HG02623 (cell line): ENCODE measurements around the gene QSER1.
"Not testable (repeated sequence)": the region's sequence is repeated elsewhere in the genome, so short reads cannot be mapped to it uniquely, and the experiment has no call there.

Experiments used
- ATAC-seq: cut with Tn5 transposase; IDR thresholded peaks from one replicate; pipeline ENCODE4 v1.9.1; 2021; ENCODE audit warnings: moderate library complexity; ENCODE audit not compliant: unreplicated experiment

QSER1 gene

GRCh38 chr11:32892355-32893092 is at the start of gene QSER1:
Gene QSER1, plus strand, starts transcription at chr11:32892811. Its CDS starts 315 bp downstream, at chr11:32893126.
- ATAC-seq: peak; percentile 65

GRCh38 chr11:32843544-32843943 is 49.1 kb upstream of the QSER1 start:
- no peak for ATAC-seq

GRCh38 chr11:32847511-32847910 is 45.1 kb upstream of the QSER1 start:
- ATAC-seq: no peak

GRCh38 chr11:32849761-32850160 is 42.9 kb upstream of the QSER1 start:
- no peak for ATAC-seq

- ATAC-seq: no peak
Measured at GRCh38 chr11:32851251-32851650, 41.4 kb upstream of the QSER1 start.

GRCh38 chr11:32852207-32852606 is 40.4 kb upstream of the QSER1 start:
- no peak for ATAC-seq

GRCh38 chr11:32855601-32856000 is 37.0 kb upstream of the QSER1 start:
- ATAC-seq: no peak

- ATAC-seq: no peak
Measured at GRCh38 chr11:32858731-32859130, 33.9 kb upstream of the QSER1 start.

GRCh38 chr11:32861850-32862577 is 30.6 kb upstream of the QSER1 start:
- ATAC-seq: no peak

- ATAC-seq: no peak
Measured at GRCh38 chr11:32864555-32864954, 28.1 kb upstream of the QSER1 start.

- not testable (repeated sequence) for ATAC-seq
Measured at GRCh38 chr11:32868752-32869151, 23.9 kb upstream of the QSER1 start.

GRCh38 chr11:32870676-32871075 is 21.9 kb upstream of the QSER1 start:
- no peak for ATAC-seq

- no peak for ATAC-seq
Measured at GRCh38 chr11:32874132-32874531, 18.5 kb upstream of the QSER1 start.

- ATAC-seq: no peak
Measured at GRCh38 chr11:32881286-32881685, 11.3 kb upstream of the QSER1 start.

GRCh38 chr11:32883421-32883820 is 9.2 kb upstream of the QSER1 start:
- ATAC-seq: no peak

GRCh38 chr11:32884023-32884422 is 8.6 kb upstream of the QSER1 start:
- no peak for ATAC-seq

GRCh38 chr11:32884770-32885384 is 7.7 kb upstream of the QSER1 start:
- no peak for ATAC-seq

- ATAC-seq: no peak
Measured at GRCh38 chr11:32885556-32885955, 7.1 kb upstream of the QSER1 start.

GRCh38 chr11:32886180-32886579 is 6.4 kb upstream of the QSER1 start:
- no peak for ATAC-seq

GRCh38 chr11:32887707-32888383 is 4.8 kb upstream of the QSER1 start:
- ATAC-seq: not testable (repeated sequence)

GRCh38 chr11:32888384-32888710 is 4.3 kb upstream of the QSER1 start:
- not testable (repeated sequence) for ATAC-seq
